ENCODE measurements around the gene MKLN1. TPM values are rescaled to one million over a fixed set of nuclear protein-coding genes. Genes with fewer than 3 reads are reported as not detected.

MKLN1 gene
- total RNA-seq, 1 donor from 2014 or later = 66.0 TPM

GRCh38 chr7:131365838-131366237, 38.2 kb downstream of the MKLN1 start:
- no peak for DNase-seq

DNA sequence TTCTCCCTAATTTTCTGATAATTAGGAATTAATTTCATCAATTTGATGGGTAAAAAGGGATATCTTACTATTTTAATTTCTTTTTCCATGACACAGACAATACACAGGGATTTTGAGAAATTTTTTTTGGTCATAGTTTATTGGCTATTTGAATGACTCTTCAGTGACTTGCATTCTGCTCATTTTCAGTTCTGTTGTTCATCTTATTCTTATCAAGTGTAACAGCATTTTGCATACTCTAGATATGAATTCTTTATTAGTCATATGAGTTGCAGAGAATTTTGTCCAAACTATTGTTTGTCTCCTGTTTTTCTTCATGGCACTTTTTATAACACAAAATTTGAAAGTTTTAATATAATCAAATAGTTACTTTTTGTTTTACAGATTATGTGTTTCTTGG, 41.7 kb downstream of the MKLN1 start:
- Histone ChIP-seq H3K36me3 (no peaks in the 10 kb centered on the region), H3K27me3 (no peaks in the 10 kb centered on the region), H3K9me3 (no peaks in the 10 kb centered on the region), H3K4me3 (no peak overlapping the region), H3K4me1 (peaks cover 11% of the 10 kb centered on the region), H3K27ac (no peak overlapping the region)
- intact Hi-C loops (cut with DNase I) = no loop called here
- no peak for ATAC-seq
- DNase-seq = no peak
- TF ChIP-seq CTCF (IDR thresholded peaks at IDR 0.05) = no peak

More at GRCh38 chr7:131365838-131366237, 38.2 kb downstream of the MKLN1 start:
- intact Hi-C loops (cut with DNase I) = no loop called here
- no peak for ATAC-seq
- no peak for TF ChIP-seq CTCF (IDR thresholded peaks at IDR 0.05)
- Histone ChIP-seq H3K27ac (no peak overlapping the region), H3K4me1 (peaks cover 37% of the 10 kb centered on the region), H3K4me3 (no peak overlapping the region), H3K36me3 (no peaks in the 10 kb centered on the region), H3K9me3 (no peaks in the 10 kb centered on the region), H3K27me3 (no peaks in the 10 kb centered on the region)

DNA sequence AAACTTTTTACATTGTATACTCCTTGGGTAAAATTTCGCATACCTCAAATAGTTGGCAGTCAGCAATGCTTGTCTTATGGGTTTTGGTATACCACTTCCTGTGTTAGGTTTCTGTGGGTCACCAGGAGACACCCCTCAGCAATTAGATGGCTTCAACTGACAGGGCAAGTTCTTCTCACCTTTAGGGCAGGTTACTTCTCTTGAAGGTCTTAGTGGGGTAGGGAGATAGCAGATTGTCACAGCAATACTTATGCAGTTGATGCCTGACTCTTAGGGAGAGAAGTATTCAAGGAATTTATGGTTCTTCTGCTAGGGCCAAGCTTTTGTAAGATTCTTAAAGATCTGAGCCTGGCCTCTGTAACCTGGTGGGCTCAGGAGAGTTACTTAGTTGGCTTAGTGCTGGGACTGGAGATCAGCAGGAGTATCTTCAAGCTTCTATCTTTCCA, 42.9 kb downstream of the MKLN1 start:
- no peak for DNase-seq
- no peak for TF ChIP-seq CTCF (IDR thresholded peaks at IDR 0.05)
- no peak overlapping the region for H3K4me3 ChIP-seq
- intact Hi-C loops (cut with DNase I) = no loop called here
- peaks cover 14% of the 10 kb centered on the region for H3K4me1 ChIP-seq
- no peaks in the 10 kb centered on the region for H3K27me3 ChIP-seq
- H3K36me3 ChIP-seq = no peaks in the 10 kb centered on the region
- H3K27ac ChIP-seq = no peak overlapping the region
- H3K9me3 ChIP-seq = no peaks in the 10 kb centered on the region
- no peak for ATAC-seq

- Histone ChIP-seq H3K4me3 (no peak overlapping the region), H3K36me3 (no peaks in the 10 kb centered on the region), H3K4me1 (peaks cover 16% of the 10 kb centered on the region), H3K9me3 (no peaks in the 10 kb centered on the region), H3K27ac (no peak overlapping the region), H3K27me3 (no peaks in the 10 kb centered on the region)
- intact Hi-C loops (cut with DNase I) = no loop called here
- ATAC-seq (no peak), DNase-seq (no peak)
- TF ChIP-seq CTCF (IDR thresholded peaks at IDR 0.05) = no peak
Observed at GRCh38 chr7:131371411-131371810, 43.7 kb downstream of the MKLN1 start.

DNA sequence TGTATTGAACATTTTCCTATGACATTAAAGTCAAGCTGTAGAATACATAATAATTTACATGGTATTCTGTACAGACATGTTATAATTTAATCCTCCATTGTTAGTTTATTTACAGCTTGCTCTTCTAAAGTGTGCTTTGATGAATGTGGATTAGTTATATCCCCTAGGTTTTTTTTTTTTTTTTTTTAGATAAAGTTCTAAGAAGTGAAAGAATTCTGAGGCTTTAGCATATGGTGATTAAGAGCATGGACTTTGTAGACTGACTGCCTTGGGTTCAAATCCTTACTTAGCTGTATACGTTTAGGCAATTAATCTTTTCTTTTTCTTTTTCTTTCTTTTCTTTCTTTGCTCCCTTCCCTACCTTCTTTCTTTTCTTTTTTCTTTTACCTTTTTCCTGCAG, 44.9 kb downstream of the MKLN1 start:
- ATAC-seq = no peak
- TF ChIP-seq CTCF (IDR thresholded peaks at IDR 0.05) = no peak
- intact Hi-C loops (cut with DNase I) = no loop called here
- Histone ChIP-seq H3K27me3 (no peaks in the 10 kb centered on the region), H3K4me1 (peaks cover 16% of the 10 kb centered on the region), H3K4me3 (no peak overlapping the region), H3K27ac (no peak overlapping the region), H3K36me3 (no peaks in the 10 kb centered on the region), H3K9me3 (no peaks in the 10 kb centered on the region)
- no peak for DNase-seq

DNA sequence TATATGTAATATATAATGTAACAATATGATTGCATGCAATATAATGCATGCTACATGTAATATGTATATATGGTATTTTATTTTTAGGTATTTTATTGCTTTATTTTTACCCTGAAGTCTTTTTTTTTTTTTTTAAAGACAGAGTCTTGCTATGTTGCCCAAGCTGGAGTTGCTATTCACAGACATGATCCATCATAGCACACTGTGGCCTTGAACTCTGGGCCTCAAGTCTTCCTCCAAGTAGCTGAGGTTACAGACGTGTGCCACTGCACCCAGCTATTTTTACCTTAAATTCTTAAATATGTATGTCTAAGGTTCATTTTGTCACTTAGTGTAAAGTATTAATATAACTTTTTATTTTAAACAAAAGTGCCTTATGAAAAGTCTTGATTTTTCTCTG, 47.1 kb downstream of the MKLN1 start:
- intact Hi-C loops (cut with DNase I) = no loop called here
- DNase-seq (no peak), ATAC-seq (no peak)
- peaks cover 13% of the 10 kb centered on the region for H3K4me1 ChIP-seq
- TF ChIP-seq CTCF (IDR thresholded peaks at IDR 0.05) = no peak
- no peaks in the 10 kb centered on the region for H3K27me3 ChIP-seq
- no peak overlapping the region for H3K4me3 ChIP-seq
- H3K27ac ChIP-seq = no peak overlapping the region
- no peaks in the 10 kb centered on the region for H3K36me3 ChIP-seq
- H3K9me3 ChIP-seq = no peaks in the 10 kb centered on the region
